CD4-positive, alpha-beta T cell (primary cell): ENCODE measurements around the gene SLX4. TPM values are rescaled to one million over a fixed set of nuclear protein-coding genes. Genes with fewer than 3 reads are reported as not detected.

Experiments used
- ATAC-seq: fragments of 200-7000 bp; cut with Tn5 transposase; one replicate; pipeline ENCODE4 v1.10.0; 2022; ENCODE audit warnings: mild to moderate bottlenecking; ENCODE audit not compliant: poor library complexity
- CTCF ChIA-PET: fragments of 350-600 bp; sonication (Branson Sonifier 250); formaldehyde crosslinking; loops from one replicate; lab custom pipeline; 2021; ENCODE audit warnings: antibody characterized with exemption, inconsistent platforms; lab: Charles Lee
- POLR2A ChIA-PET: fragments of 350-600 bp; sonication (Branson Sonifier 250); formaldehyde crosslinking; loops from one replicate; lab custom pipeline; 2021; ENCODE audit warnings: antibody characterized with exemption, inconsistent platforms; lab: Charles Lee
- DNase-seq, 14 experiments: peaks; one replicate each; pipeline ENCODE4 v3.0.0-alpha.2; 2013 to 2020; ENCODE audit warnings: mixed read lengths in 2 of 14
- H3K27ac ChIP-seq, 2 donors: one replicate each; pipeline versions ENCODE4 v1.5.1 to v1.7.0; 2013; ENCODE audit warnings: low read length in 2 of 2, low read depth in 1 of 2, mild to moderate bottlenecking in 1 of 2
- H3K27me3 ChIP-seq, 2 experiments: 1 replicate in 1 of 2; 2 replicates in 1 of 2; pipeline versions ENCODE4 v1.6.1 to v1.7.0; 2013; ENCODE audit warnings: low read length in 2 of 2, control low read depth in 1 of 2, mild to moderate bottlenecking in 1 of 2, moderate library complexity in 1 of 2; ENCODE audit not compliant: insufficient read depth in 2 of 2, control insufficient read depth in 1 of 2
- H3K36me3 ChIP-seq: one replicate; pipeline ENCODE4 v1.6.1; 2013; ENCODE audit warnings: low read length, control low read depth; ENCODE audit not compliant: insufficient read depth
- H3K4me1 ChIP-seq: one replicate; pipeline ENCODE4 v1.6.1; 2013; ENCODE audit warnings: low read length, control low read depth; ENCODE audit not compliant: insufficient read depth
- H3K4me3 ChIP-seq: one replicate; pipeline ENCODE4 v1.5.1; 2013; ENCODE audit warnings: mild to moderate bottlenecking, low read length, moderate library complexity
- H3K9me3 ChIP-seq, 2 experiments: 1 replicate in 1 of 2; 2 replicates in 1 of 2; pipeline versions ENCODE4 v1.6.1 to v1.7.0; 2013; ENCODE audit warnings: low read length in 2 of 2, mild to moderate bottlenecking in 2 of 2, control low read depth in 1 of 2, moderate library complexity in 1 of 2; ENCODE audit not compliant: control insufficient read depth in 1 of 2, insufficient read depth in 1 of 2
- H3K27ac Mint-ChIP-seq: one replicate; pipeline ENCODE4 v1.8.0; 2020; ENCODE audit warnings: mixed read lengths
- H3K27me3 Mint-ChIP-seq: one replicate; pipeline ENCODE4 v1.8.0; 2021; ENCODE audit warnings: mixed read lengths
- H3K36me3 Mint-ChIP-seq: one replicate; pipeline ENCODE4 v1.8.0; 2021; ENCODE audit warnings: low read depth, mixed read lengths
- H3K4me1 Mint-ChIP-seq: one replicate; pipeline ENCODE4 v1.8.0; 2021; ENCODE audit warnings: low read depth, mixed read lengths
- H3K4me3 Mint-ChIP-seq: one replicate; pipeline ENCODE4 v1.8.0; 2020; ENCODE audit warnings: mild to moderate bottlenecking, mixed read lengths
- H3K9me3 Mint-ChIP-seq: one replicate; pipeline ENCODE4 v1.8.0; 2020; ENCODE audit warnings: mixed read lengths
- CTCF ChIP-seq: fragments of 200-600 bp; IDR thresholded peaks from one replicate; pipeline ENCODE4 v1.8.0; 2022; ENCODE audit warnings: antibody characterized with exemption, mild to moderate bottlenecking
- intact Hi-C, 2 experiments: fragments of 100-400 bp; cut with DNase I in 1 of 2; cut with micrococcal nuclease in 1 of 2; formaldehyde crosslinking; loops; one replicate each; pipeline versions ENCODE4 v1.15.1 to v1.9.0; 2023 to 2025; cut with DNase I, micrococcal nuclease
- total RNA-seq, 174 experiments: library from RNA in 2 of 174; stranded (reverse) in 2 of 174; gene quantifications; one replicate each; pipeline ENCODE4 v1.2.3 and lab custom pipeline; 2021 to 2026

The SLX4 gene
- total RNA-seq, 2 experiments from 2014 or later, result 5.1 to 5.2 TPM

GRCh38 chr16:3541527-3542155 is 69.8 kb downstream of the SLX4 start:
- Histone ChIP-seq H3K9me3 (no peaks in the 10 kb centered on the region), H3K36me3 (peaks cover 64% of the 10 kb centered on the region), H3K27ac (no peak overlapping the region), H3K4me1 (no peaks in the 10 kb centered on the region), H3K4me3 (no peak overlapping the region), H3K27me3 (no peaks in the 10 kb centered on the region)
- Mint-ChIP-seq H3K4me3 (no peak overlapping the region), H3K9me3 (no peaks in the 10 kb centered on the region), H3K4me1 (no peaks in the 10 kb centered on the region), H3K36me3 (peaks cover 82% of the 10 kb centered on the region), H3K27ac (peak overlapping the region; percentile 30), H3K27me3 (no peaks in the 10 kb centered on the region)
- ATAC-seq (no peak), DNase-seq (no peak)
- ChIA-PET POLR2A (interaction anchor here (0.6 kb wide), 1 partner anchor 50 kb away, joined by 3 read pairs; no protein-coding TSS in a partner anchor), CTCF (no interaction called here)
- TF ChIP-seq CTCF, result no peak
- intact Hi-C loops, result no loop called here

- TF ChIP-seq CTCF, result no peak
- Histone ChIP-seq H3K27ac (no peak overlapping the region), H3K4me1 (no peaks in the 10 kb centered on the region), H3K4me3 (no peak overlapping the region), H3K36me3 (peaks cover 55% of the 10 kb centered on the region), H3K27me3 (no peaks in the 10 kb centered on the region), H3K9me3 (no peaks in the 10 kb centered on the region)
- H3K4me3 Mint-ChIP-seq, result no peak overlapping the region
- ATAC-seq (no peak), DNase-seq (no peak)
- intact Hi-C loops, result no loop called here
- H3K9me3 Mint-ChIP-seq, result no peaks in the 10 kb centered on the region
- H3K27ac Mint-ChIP-seq, result peak overlapping the region; percentile 30
- no peaks in the 10 kb centered on the region for H3K27me3 Mint-ChIP-seq
- H3K4me1 Mint-ChIP-seq, result peaks cover 5% of the 10 kb centered on the region
- peaks cover 91% of the 10 kb centered on the region for H3K36me3 Mint-ChIP-seq
- POLR2A ChIA-PET, result interaction anchor here (1.0 kb wide), 1 partner anchor 29 kb away, joined by 4 read pairs; no protein-coding TSS in a partner anchor
- CTCF ChIA-PET, result no interaction called here
Measured at GRCh38 chr16:3538222-3538621, 73.2 kb downstream of the SLX4 start.

DNA sequence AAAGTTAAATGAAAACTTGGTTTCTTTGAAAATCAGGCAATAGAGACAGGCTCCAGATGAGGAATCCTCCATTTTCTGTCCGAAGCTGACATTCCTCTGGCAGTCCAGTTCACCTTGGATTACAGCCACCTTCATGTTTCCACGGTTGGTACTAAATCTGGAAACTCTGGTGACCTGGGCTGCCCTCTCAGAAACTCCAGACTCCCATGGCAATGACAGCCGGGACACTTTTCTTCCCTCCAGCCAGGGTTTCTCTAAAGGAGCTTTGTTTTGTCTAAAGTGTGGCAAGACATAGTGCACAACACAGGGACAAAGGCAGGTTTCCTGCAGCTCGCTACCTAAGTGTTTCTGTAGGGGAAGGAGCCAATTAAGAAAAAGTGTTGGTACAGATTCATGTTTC is 74.6 kb downstream of the SLX4 start:
- intact Hi-C loops, result no loop called here
- no peak overlapping the region for H3K4me3 Mint-ChIP-seq
- no peaks in the 10 kb centered on the region for H3K9me3 ChIP-seq
- H3K4me3 ChIP-seq, result no peak overlapping the region
- H3K4me1 ChIP-seq, result no peaks in the 10 kb centered on the region
- peaks cover 5% of the 10 kb centered on the region for H3K4me1 Mint-ChIP-seq
- CTCF ChIA-PET, result interaction anchor here (0.7 kb wide), 1 partner anchor 36 kb away, joined by 3 read pairs; the partner anchor contains the start of gene CLUAP1
- no peaks in the 10 kb centered on the region for H3K9me3 Mint-ChIP-seq
- peak overlapping the region; percentile 69 for H3K27ac Mint-ChIP-seq
- POLR2A ChIA-PET, result interaction anchor here (0.5 kb wide), 1 partner anchor 109 kb away, joined by 3 read pairs; no protein-coding TSS in a partner anchor
- no peak overlapping the region for H3K27ac ChIP-seq
- H3K27me3 Mint-ChIP-seq, result no peaks in the 10 kb centered on the region
- DNase-seq (no peak), ATAC-seq (no peak)
- H3K36me3 ChIP-seq, result peaks cover 51% of the 10 kb centered on the region
- H3K36me3 Mint-ChIP-seq, result peaks cover 87% of the 10 kb centered on the region
- TF ChIP-seq CTCF, result no peak
- H3K27me3 ChIP-seq, result no peaks in the 10 kb centered on the region
